ENCODE data around the gene MYH14. TPM values are rescaled to one million over a fixed set of nuclear protein-coding genes. Genes with fewer than 3 reads are reported as not detected.

MYH14 gene
- total RNA-seq, 6 donors from 2014 or later = 145 to 351 (median 208) TPM

DNA sequence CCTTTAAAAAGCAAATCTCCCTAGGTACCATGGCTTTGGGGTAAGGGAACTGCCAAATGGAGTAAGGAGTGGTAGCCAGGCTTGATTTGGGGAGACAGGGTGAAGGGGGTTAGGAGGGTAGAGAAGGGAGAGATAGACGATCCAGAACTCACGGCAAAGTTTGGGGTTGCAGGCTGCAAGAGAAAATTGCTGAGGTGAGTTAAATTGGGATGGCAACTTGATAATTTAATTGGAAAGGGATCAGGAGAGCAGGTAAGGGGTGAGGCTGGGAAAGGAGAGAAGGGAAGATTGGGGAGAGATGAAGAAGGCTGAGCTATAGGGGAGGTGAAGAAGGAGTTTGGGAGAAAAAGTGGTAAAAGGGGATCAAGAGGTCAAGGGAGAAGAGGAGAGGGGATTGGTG lies 44.3 kb upstream of the MYH14 start:
- DNase-seq (no peak), ATAC-seq (ENCODE audit: low FRiP score in 2 of 2) (no peak)
- H3K36me3 ChIP-seq = no peaks in the 10 kb centered on the region
- H3K9me3 ChIP-seq = peaks cover 0 to 6% (median 2%) of the 10 kb centered on the region in 4 donors
- no peaks in the 10 kb centered on the region for H3K27me3 ChIP-seq
- H3K4me3 ChIP-seq = no peak overlapping the region
- H3K27ac ChIP-seq = no peak overlapping the region
- WGBS, 2 donors = 92 to 96% methylated on average over 2 of the region's 2 CpGs
- no peak for TF ChIP-seq EP300 (IDR thresholded peaks at IDR 0.05)
- no peak for TF ChIP-seq POLR2A (IDR thresholded peaks at IDR 0.05)
- TF ChIP-seq POLR2AphosphoS5 (IDR thresholded peaks at IDR 0.05) = no peak
- TF ChIP-seq, protein P1, sequence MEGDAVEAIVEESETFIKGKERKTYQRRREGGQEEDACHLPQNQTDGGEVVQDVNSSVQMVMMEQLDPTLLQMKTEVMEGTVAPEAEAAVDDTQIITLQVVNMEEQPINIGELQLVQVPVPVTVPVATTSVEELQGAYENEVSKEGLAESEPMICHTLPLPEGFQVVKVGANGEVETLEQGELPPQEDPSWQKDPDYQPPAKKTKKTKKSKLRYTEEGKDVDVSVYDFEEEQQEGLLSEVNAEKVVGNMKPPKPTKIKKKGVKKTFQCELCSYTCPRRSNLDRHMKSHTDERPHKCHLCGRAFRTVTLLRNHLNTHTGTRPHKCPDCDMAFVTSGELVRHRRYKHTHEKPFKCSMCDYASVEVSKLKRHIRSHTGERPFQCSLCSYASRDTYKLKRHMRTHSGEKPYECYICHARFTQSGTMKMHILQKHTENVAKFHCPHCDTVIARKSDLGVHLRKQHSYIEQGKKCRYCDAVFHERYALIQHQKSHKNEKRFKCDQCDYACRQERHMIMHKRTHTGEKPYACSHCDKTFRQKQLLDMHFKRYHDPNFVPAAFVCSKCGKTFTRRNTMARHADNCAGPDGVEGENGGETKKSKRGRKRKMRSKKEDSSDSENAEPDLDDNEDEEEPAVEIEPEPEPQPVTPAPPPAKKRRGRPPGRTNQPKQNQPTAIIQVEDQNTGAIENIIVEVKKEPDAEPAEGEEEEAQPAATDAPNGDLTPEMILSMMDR (IDR thresholded peaks at IDR 0.05) = no peak
- peaks cover 0 to 5% (median 0%) of the 10 kb centered on the region in 4 donors for H3K4me1 ChIP-seq

DNA sequence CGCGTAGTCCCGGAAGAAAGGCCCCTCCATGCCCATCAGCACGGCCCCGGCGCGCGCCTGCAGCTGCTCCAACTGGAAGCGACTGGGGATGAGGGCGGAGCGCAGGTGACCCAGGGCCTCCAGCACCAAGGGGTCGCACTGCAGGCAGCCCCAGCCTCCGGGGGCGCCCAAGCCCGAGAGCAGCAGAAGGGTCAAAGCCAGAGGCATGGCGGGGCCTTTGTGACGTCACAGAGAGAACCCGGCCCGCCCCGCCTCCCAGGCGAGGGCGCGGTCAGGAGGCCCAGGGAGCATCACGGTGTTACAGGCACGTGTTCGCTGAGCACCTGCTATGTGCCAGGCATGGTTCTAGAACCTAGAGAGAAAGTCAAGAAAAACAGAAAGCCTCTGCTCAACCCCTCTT lies 40.4 kb upstream of the MYH14 start, which contains the start of gene IZUMO2:
Gene IZUMO2 (minus strand): TSS at position 294 of the 400 bp plus-strand sequence. CDS start 87 bp downstream, at position 207.
- peaks cover 0 to 6% (median 2%) of the 10 kb centered on the region in 4 donors for H3K9me3 ChIP-seq
- H3K4me1 ChIP-seq = peaks cover 0 to 7% (median 3%) of the 10 kb centered on the region in 4 donors
- TF ChIP-seq POLR2A (IDR thresholded peaks at IDR 0.05) (no peak), POLR2AphosphoS5 (IDR thresholded peaks at IDR 0.05) (no peak), EP300 (IDR thresholded peaks at IDR 0.05) (no peak)
- TF ChIP-seq, protein P1 (IDR thresholded peaks at IDR 0.05) = no peak
- WGBS, 2 donors = 29 to 34% methylated on average over 11 to 22 of the region's 26 CpGs
- no peak within 1 kb of the TSS for H3K27ac ChIP-seq
- no peaks in the 10 kb centered on the region for H3K27me3 ChIP-seq
- DNase-seq (peak in 1 of 2 donors; percentile 85), ATAC-seq (ENCODE audit: low FRiP score in 2 of 2) (no peak)
- peak within 1 kb of the TSS in 2 of 4 donors; percentile 12 to 21 for H3K4me3 ChIP-seq
- H3K36me3 ChIP-seq = no peaks in the 10 kb centered on the region

DNA sequence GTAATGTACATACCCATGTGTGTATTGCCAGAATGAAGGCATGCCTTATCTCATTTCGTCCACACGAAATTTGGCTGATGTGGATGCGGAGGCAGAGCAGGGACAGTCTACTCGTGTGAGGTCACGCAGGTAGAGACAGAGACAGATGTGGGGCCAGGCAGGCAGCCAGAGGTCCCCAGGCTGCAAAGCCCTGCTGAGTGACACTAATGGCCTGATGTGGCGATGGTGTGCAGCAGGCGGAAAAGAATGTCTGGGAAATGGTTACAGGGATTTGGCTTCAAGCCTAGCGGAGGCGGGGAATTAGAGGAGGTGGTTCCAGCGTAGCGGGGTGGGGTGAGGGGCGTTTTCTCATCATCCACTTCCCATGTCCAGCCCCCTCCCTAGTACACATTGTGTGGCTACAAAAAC lies 36.1 kb upstream of the MYH14 start:
- 26 to 47% methylated on average over 11 to 12 of the region's 12 CpGs for WGBS, 2 donors
- Histone ChIP-seq H3K4me3 (no peak overlapping the region), H3K9me3 (no peaks in the 10 kb centered on the region), H3K36me3 (no peaks in the 10 kb centered on the region), H3K27me3 (no peaks in the 10 kb centered on the region), H3K4me1 (peaks cover 0 to 7% (median 3%) of the 10 kb centered on the region in 4 donors), H3K27ac (no peak overlapping the region)
- DNase-seq (no peak), ATAC-seq (ENCODE audit: low FRiP score in 2 of 2) (peak; percentile 17 to 20)
- TF ChIP-seq POLR2AphosphoS5 (IDR thresholded peaks at IDR 0.05) (no peak), POLR2A (IDR thresholded peaks at IDR 0.05) (no peak), EP300 (IDR thresholded peaks at IDR 0.05) (no peak)
- TF ChIP-seq, protein P1 (IDR thresholded peaks at IDR 0.05) = no peak

DNA sequence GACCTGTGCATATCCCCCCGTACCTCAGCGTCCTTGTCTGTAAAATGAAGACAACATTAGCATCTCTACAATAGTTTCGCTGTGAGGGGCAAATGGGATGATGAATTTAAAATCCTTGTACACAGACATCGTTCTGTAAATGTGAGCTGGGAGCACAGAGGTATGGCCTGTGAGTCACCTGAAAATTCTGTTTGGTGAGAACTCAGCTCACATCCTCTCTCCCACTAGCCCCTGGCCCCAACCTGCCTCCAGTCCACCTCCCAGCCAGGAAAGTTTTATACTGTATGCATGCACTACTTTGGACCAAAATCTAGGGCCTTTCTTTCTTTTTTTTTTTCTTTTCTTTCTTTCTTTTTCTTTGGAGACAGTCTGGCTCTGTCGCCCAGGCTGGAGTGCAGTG lies 31.7 kb upstream of the MYH14 start:
- Histone ChIP-seq H3K9me3 (no peaks in the 10 kb centered on the region), H3K27me3 (no peaks in the 10 kb centered on the region)

More for the DNA sequence above, 31.7 kb upstream of the MYH14 start:
- peaks cover 0 to 6% (median 1%) of the 10 kb centered on the region in 4 donors for H3K4me1 ChIP-seq
- TF ChIP-seq POLR2A (IDR thresholded peaks at IDR 0.05) = no peak
- TF ChIP-seq EP300 (IDR thresholded peaks at IDR 0.05) = no peak
- no peak for TF ChIP-seq POLR2AphosphoS5 (IDR thresholded peaks at IDR 0.05)
- TF ChIP-seq, protein P1 (IDR thresholded peaks at IDR 0.05) = no peak
- no peak overlapping the region for H3K4me3 ChIP-seq
- WGBS, 2 donors = 91 to 92% methylated on average over 5 of the region's 5 CpGs
- H3K36me3 ChIP-seq = no peaks in the 10 kb centered on the region
- H3K27ac ChIP-seq = no peak overlapping the region
- no peak for DNase-seq
- no peak for ATAC-seq (ENCODE audit: low FRiP score in 2 of 2)
